GM12892 (cell line): Measurements from ENCODE around the gene LIN7B.

Experiments used
- DNase-seq: peaks from one replicate; pipeline ENCODE4 v3.0.0; 2011; ENCODE audit not compliant: insufficient read length
- FAIRE-seq: peaks from 2 replicates; lab custom pipeline; 2011; peaks lifted over from hg19 to GRCh38; lab: Jason Lieb, UNC
- POLR2A ChIP-seq: IDR thresholded peaks from 2 replicates; pipeline ENCODE4 v1.6.1; 2011; ENCODE audit warnings: low read depth, low read length, control low read depth
- POLR2AphosphoS5 ChIP-seq: IDR thresholded peaks from 2 replicates; pipeline ENCODE4 v1.6.1; 2011; ENCODE audit warnings: low read depth, low read length, control low read depth
- TAF1 ChIP-seq: IDR thresholded peaks from 2 replicates; pipeline ENCODE4 v1.6.1; 2011; ENCODE audit warnings: low read depth, mild to moderate bottlenecking, control low read depth, low read length, borderline replicate concordance

LIN7B gene

GRCh38 chr19:49098795-49099194 is 15.4 kb upstream of the LIN7B start:
- DNase-seq (no peak), FAIRE-seq (no peak)
- no peak for TF ChIP-seq POLR2AphosphoS5
- no peak for TF ChIP-seq TAF1
- no peak for TF ChIP-seq POLR2A

GRCh38 chr19:49101160-49101559 is 13.0 kb upstream of the LIN7B start:
- no peak for FAIRE-seq
- no peak for DNase-seq
- no peak for TF ChIP-seq POLR2A
- TF ChIP-seq TAF1: no peak
- no peak for TF ChIP-seq POLR2AphosphoS5

GRCh38 chr19:49102303-49102702 is 11.9 kb upstream of the LIN7B start:
- DNase-seq (no peak), FAIRE-seq (no peak)
- TF ChIP-seq POLR2AphosphoS5 (no peak), TAF1 (no peak), POLR2A (no peak)

GRCh38 chr19:49103331-49104085 is 10.7 kb upstream of the LIN7B start:
- TF ChIP-seq POLR2AphosphoS5: no peak
- no peak; the same call in 1 of the 2 replicates for TF ChIP-seq POLR2A
- TF ChIP-seq TAF1: no peak
- DNase-seq: no peak
- FAIRE-seq: no peak

- TF ChIP-seq POLR2A (no peak; the same call in 1 of the 2 replicates), TAF1 (no peak)
- FAIRE-seq (no peak), DNase-seq (no peak)
Observed at GRCh38 chr19:49104229-49104864, 9.8 kb upstream of the LIN7B start.

GRCh38 chr19:49106648-49107135 is 7.5 kb upstream of the LIN7B start:
- no peak for TF ChIP-seq POLR2A
- 0 out of 2 replicates have a peak, but pooled peaks have one; percentile 31 for TF ChIP-seq POLR2AphosphoS5
- peak; percentile 86 for FAIRE-seq
- DNase-seq: no peak

- FAIRE-seq: no peak
- no peak for TF ChIP-seq POLR2A
- TF ChIP-seq POLR2AphosphoS5: peak; percentile 59; the same call in 1 of the 2 replicates
- DNase-seq: no peak
Observed at GRCh38 chr19:49107625-49108459, 6.3 kb upstream of the LIN7B start.

- FAIRE-seq: no peak
- no peak for DNase-seq
- TF ChIP-seq TAF1 (no peak), POLR2A (peak; percentile 51)
Observed at GRCh38 chr19:49109051-49109450, 5.1 kb upstream of the LIN7B start.

- FAIRE-seq (no peak), DNase-seq (no peak)
Observed at GRCh38 chr19:49109569-49110233, 4.5 kb upstream of the LIN7B start.

GRCh38 chr19:49110567-49110966 is 3.6 kb upstream of the LIN7B start:
- FAIRE-seq (no peak), DNase-seq (no peak)
- TF ChIP-seq TAF1: no peak
- no peak for TF ChIP-seq POLR2A
- no peak for TF ChIP-seq POLR2AphosphoS5

More at GRCh38 chr19:49109569-49110233, 4.5 kb upstream of the LIN7B start:
- no peak; the same call in 1 of the 2 replicates for TF ChIP-seq POLR2AphosphoS5
